HG02885 (cell line): ENCODE measurements around the gene AQP7.
"Not testable (repeated sequence)": the region's sequence is repeated elsewhere in the genome, so short reads cannot be mapped to it uniquely, and the experiment has no call there.

Source experiments
- ATAC-seq: cut with Tn5 transposase; IDR thresholded peaks from one replicate; pipeline ENCODE4 v1.9.1; 2021; ENCODE audit warnings: mild to moderate bottlenecking; ENCODE audit not compliant: unreplicated experiment, poor library complexity

Gene AQP7

DNA sequence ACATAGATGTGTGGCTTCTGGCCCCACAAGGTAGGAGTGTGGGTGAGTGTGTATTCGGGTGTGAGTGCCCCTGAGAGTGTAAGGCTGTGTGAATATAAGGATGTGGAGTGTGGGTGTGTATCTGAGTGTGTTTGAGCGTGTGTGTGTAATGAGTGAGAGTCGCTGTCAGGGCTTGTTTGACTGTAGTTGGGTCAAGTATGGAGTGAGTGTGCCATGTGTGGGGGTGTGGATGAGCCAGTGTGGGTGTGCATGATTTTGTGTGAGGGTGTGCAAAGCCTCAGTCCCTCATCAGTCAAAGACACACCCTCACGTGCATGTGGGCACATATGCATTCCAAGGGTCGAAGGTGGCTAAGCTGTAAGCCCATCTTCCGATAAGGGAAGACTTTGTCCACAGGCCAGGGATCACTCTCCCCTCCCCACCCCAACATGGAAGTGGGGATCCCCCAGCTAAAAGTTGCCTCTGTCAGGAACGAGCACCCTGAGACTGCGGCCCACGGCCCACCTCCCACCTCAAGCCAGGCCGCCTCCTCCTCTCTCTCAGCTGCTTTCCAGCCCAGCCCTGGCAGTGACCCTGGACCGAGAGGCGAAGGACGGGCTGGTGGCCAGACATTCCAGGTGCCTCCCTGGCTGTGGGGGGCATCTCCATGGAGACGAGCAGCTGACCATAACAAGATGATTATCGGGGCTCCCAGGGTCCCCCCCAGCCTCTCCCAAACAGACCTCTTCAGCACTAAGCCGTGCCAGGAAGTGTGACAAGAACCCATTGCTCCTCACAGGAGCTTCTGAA lies 32.1 kb upstream of the AQP7 start:
- no peak for ATAC-seq

GRCh38 chr9:33433871-33434270 lies 31.5 kb upstream of the AQP7 start:
- no peak for ATAC-seq

- no peak for ATAC-seq
These were observed 29.1 kb upstream of the AQP7 start for GRCh38 chr9:33431420-33431819.

- no peak for ATAC-seq
These were observed 28.6 kb upstream of the AQP7 start for GRCh38 chr9:33430942-33431341.

DNA sequence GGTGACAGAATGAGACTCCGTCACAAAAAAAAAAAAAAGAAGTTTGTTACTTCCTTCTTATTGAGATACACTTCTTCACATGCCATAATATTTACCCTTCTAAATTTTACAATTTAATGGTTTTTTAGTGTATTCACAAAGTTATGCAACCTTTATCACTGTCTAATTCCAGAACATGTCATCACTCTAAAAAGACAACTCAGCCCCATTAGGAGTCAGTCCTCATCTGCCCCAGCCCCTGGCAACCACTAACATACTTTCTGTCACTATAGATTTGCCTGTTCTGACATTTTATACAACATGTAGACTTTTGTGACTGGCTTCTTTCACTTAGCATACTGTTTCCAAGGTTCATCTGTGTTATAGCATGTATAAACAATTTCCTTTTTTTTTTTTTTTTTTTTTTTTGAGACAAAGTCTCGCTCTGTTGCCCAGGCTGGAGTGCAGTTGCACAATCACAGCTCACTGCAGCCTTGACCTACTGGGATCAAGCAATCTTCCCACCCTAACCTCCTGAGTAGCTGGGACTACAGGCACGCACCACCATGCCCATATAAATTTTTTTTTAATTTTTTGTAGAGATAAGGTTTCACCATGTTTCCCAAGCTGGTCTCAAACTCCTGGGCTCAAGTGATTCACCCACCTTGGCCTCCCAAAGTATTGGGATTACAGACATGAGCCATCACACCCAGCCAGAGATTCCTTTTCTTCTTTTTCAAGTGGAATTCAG lies 27.1 kb upstream of the AQP7 start:
- no peak for ATAC-seq

- ATAC-seq, result no peak
These were observed 24.5 kb upstream of the AQP7 start for GRCh38 chr9:33426843-33427293.

DNA sequence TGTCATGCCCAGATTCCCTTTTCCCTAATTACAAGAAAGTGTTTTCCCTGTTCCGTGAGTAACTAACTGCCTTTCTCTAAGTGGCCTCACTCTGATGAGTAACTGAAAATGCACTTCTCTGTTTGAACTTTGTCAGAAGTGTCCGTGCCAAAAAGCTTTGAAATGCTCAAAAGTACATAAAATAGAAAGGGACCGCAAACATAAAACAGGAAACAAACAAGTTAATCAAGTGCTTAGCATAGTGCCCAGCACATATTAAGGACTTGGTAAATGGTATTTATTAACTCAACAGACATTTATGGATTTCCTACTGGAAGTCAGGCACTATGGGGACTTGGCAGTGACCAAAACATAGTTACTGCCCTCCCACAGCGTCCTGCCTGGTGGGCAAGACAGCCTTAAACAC lies 22.8 kb upstream of the AQP7 start:
- ATAC-seq, result no peak

- not testable (repeated sequence) for ATAC-seq
These were observed 22.1 kb upstream of the AQP7 start for GRCh38 chr9:33424492-33424891.

GRCh38 chr9:33424043-33424442 lies 21.7 kb upstream of the AQP7 start:
- not testable (repeated sequence) for ATAC-seq

DNA sequence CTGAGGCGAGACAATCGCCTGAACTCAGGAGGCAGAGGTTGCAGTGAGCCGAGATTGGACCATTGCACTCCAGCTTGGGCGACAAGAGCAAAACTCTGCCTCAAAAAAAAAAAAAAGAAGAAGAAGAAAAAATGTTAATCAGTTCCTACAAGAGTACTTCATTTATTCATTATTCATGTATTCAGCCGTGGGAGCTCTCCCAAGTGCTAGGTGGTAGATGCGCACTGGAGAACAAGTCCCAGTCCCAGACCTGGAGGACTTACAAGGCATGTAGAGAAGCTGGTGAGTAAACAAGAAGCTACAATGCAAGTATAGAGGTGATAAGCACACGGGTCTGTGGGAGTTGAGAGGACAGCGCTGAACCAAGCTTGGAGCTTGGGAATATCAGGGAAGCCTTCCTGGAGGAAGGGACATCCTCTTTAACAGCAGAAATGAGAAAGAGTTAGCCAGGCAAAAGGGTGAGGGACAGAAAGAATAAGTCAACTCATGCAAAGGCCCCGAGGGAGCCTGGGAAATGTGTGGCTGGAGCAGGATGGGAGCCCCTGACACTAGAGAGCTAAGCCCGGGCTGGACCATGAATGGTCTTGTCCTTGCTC lies 17.4 kb upstream of the AQP7 start:
- no peak for ATAC-seq

- no peak for ATAC-seq
These were observed 15.7 kb upstream of the AQP7 start for GRCh38 chr9:33418090-33418489.

- no peak for ATAC-seq
These were observed 14.6 kb upstream of the AQP7 start for GRCh38 chr9:33416996-33417395.

DNA sequence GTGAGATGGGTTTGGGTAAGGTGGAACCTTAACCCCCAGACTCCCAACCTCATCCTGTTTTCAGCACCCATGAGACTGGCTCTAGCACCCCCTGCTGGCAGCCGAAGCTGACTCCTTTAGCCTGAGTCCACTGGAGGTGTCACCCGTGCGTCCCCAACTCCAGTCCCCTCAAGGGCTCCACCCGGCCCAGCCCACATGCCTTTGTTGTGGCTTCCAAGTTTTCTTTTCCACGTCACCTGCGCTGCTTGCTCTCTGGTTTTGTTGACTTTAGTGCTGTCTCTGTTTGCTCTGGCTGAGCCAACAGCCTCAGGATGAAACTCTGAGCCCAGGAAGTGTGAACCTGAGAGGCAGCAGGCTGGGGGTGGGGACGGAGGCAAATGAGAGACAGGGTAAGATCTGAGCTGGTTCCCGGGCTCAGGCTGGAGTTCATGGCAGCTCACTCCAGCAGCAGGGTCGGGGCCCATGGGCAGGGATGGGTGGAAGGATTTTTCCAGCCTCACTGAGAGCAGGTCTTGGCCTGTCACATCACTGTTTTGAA lies 13.2 kb upstream of the AQP7 start:
- ATAC-seq, result peak; percentile 82

- no peak for ATAC-seq
These were observed 12.6 kb upstream of the AQP7 start for GRCh38 chr9:33414889-33415500.

- ATAC-seq, result no peak
These were observed 11.9 kb upstream of the AQP7 start for GRCh38 chr9:33414268-33414667.

GRCh38 chr9:33408087-33408486 lies 5.7 kb upstream of the AQP7 start:
- ATAC-seq, result no peak

- ATAC-seq, result no peak
These were observed 4.7 kb upstream of the AQP7 start for GRCh38 chr9:33407061-33407460.

DNA sequence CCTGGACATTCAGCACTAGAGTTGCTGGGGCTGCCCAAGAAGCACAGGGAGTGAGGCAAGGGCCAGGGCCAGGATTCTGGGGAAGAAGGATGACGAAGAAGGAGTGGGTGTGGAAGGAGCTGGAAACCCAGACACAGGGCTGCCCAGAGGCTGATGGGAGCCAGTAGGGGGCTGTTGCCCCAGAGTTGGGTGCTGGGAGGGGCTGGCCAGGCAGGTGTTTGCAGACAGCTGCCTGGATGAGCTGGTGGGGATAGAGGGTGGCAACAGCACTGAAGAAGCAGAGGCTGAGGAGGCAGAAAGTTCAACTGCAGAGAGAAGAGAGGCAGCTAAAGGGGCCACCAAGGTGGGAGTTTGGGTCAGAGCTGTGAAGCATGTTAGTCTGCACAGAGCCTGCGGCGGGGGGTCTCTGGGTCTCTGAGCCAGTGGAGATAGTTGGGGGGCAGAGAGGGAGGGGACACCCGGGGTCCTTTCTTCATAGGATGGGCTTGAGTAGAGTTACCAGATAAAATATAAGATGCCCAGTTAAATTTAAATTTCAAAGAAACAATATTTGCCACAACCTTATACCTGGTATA lies 2.5 kb upstream of the AQP7 start:
- ATAC-seq, result no peak

- ATAC-seq, result no peak
These were observed 1.8 kb upstream of the AQP7 start for GRCh38 chr9:33403941-33404787.
